NB4 (cell line): Measurements from ENCODE around the gene DCHS1.

Source experiments
- DNase-seq: peaks from one replicate; pipeline ENCODE4 v3.0.0; 2010; ENCODE audit warnings: low read depth
- H3K4me3 ChIP-seq: one replicate; pipeline ENCODE4 v1.5.1; 2011; ENCODE audit warnings: mild to moderate bottlenecking, low read depth, low read length, moderate library complexity
- CTCF ChIP-seq: IDR thresholded peaks from one replicate; pipeline ENCODE4 v1.5.1; 2012; ENCODE audit warnings: low read depth, low read length
- MYC ChIP-seq: IDR thresholded peaks from 2 replicates; pipeline ENCODE4 v1.6.1; 2011; ENCODE audit warnings: low read depth, low read length
- POLR2A ChIP-seq: IDR thresholded peaks from 2 replicates; pipeline ENCODE4 v1.6.1; 2011; ENCODE audit warnings: mild to moderate bottlenecking; ENCODE audit not compliant: insufficient read length; ENCODE audit errors: extremely low read depth
- TF ChIP-seq, protein P1 (sequence below): IDR thresholded peaks from 2 replicates; pipeline ENCODE4 v1.6.1; 2011; ENCODE audit warnings: low read depth, low read length

Gene DCHS1

GRCh38 chr11:6628526-6628925, 27.1 kb downstream of the DCHS1 start:
- no peak overlapping the region for H3K4me3 ChIP-seq
- DNase-seq, result no peak
- TF ChIP-seq CTCF, result no peak
- TF ChIP-seq, protein P1, sequence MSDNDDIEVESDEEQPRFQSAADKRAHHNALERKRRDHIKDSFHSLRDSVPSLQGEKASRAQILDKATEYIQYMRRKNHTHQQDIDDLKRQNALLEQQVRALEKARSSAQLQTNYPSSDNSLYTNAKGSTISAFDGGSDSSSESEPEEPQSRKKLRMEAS, result no peak
- TF ChIP-seq POLR2A, result no peak
- TF ChIP-seq MYC, result no peak

GRCh38 chr11:6627762-6628241, 27.8 kb downstream of the DCHS1 start:
- no peak for TF ChIP-seq CTCF
- TF ChIP-seq, protein P1, result no peak
- no peak for TF ChIP-seq POLR2A
- no peak for TF ChIP-seq MYC
- DNase-seq, result no peak
- H3K4me3 ChIP-seq, result no peak overlapping the region

- DNase-seq, result no peak
- H3K4me3 ChIP-seq, result no peak overlapping the region
- TF ChIP-seq MYC (no peak), POLR2A (no peak), CTCF (no peak)
- TF ChIP-seq, protein P1, result no peak
These were observed 28.4 kb downstream of the DCHS1 start for GRCh38 chr11:6626971-6627761.

- no peak for DNase-seq
- TF ChIP-seq POLR2A, result no peak
- no peak for TF ChIP-seq MYC
- TF ChIP-seq, protein P1, result no peak
- TF ChIP-seq CTCF, result no peak
- H3K4me3 ChIP-seq, result no peak overlapping the region
These were observed 29.7 kb downstream of the DCHS1 start for GRCh38 chr11:6625832-6626420.

DNA sequence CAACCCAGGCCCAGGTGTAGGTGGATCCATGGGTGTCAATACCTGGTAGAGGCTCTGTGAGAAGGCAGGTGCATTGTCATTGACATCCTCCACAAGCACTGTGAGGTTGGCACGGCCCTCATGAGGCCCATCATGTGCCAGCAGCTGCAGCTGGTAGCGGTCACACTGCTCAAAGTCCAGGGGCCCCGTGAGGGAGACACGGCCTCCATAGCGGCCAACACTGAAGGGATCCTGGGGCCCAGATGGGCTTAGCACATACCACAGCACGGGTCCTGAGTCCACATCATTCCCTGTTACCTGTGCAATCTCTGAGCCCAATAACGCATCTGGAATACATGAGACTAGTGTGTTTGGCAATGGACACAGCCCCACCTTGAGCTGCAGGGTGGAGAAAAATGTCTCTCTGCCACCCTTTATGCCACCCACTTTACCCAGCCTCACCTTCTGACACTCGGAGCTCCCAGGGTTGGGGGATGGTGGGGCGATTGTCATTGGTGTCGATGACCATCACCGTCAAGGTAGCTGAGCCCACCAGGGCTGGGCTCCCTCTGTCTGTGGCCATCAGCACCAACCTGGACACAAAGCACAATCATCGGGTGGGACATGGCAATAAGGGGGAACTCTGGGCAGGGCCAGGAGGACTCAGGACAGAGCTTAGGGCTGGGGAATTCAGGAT, 30.3 kb downstream of the DCHS1 start:
- no peak for DNase-seq
- TF ChIP-seq POLR2A (no peak), CTCF (no peak), MYC (no peak)
- TF ChIP-seq, protein P1, result no peak
- no peak overlapping the region for H3K4me3 ChIP-seq
